Transverse colon (tissue), 3 donors: ENCODE data around the gene CDC14B.

Experiments
- POLR2A ChIP-seq: fragments of 450-650 bp; IDR thresholded peaks from one replicate; pipeline ENCODE4 v1.6.1; 2016; ENCODE audit warnings: antibody characterized with exemption, mild to moderate bottlenecking, moderate library complexity
- POLR2AphosphoS5 ChIP-seq, 3 donors: sonication (generic); formaldehyde crosslinking; IDR thresholded peaks; one replicate each; pipeline ENCODE4 v1.6.1; 2016; ENCODE audit warnings: antibody characterized with exemption in 3 of 3

DNA sequence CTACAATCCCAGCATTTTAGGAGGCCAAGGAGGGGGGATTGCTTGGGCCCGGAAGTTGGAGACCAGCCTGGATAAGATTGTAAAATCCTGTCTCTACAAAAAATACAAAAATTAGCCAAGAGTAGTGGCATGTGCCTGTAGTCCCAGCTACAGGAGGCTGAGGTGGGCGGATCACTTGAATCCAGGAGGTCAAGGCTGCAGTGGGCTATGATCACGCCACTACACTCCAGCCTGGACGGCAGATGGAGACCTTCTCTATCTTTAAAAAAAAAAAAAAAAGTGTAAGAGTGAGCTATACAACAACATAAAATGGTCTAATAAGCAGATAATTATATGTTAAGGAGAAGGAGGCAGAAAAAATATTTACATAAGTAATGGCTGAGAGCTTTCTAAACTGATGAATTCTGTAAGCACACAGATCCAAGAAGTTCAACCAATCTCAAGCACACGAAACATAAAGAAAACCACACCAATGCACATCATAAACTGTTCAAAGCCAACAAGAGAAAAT is 23.0 kb downstream of the CDC14B start:
- TF ChIP-seq POLR2A: no peak
- no peak for TF ChIP-seq POLR2AphosphoS5 (IDR thresholded peaks at IDR 0.05)
